Transverse colon (tissue), 4 donors: ENCODE results near the gene FAM50B. TPM values are rescaled to one million over a fixed set of nuclear protein-coding genes. Genes with fewer than 3 reads are reported as not detected.

Source experiments
- DNase-seq: peaks from one replicate; pipeline ENCODE4 v3.0.0-alpha.2; 2019
- H3K27ac ChIP-seq, 4 donors: fragments of 200-600 bp; sonication (generic); 2 replicates each; pipeline ENCODE4 v1.5.1; 2016 to 2018; ENCODE audit warnings: inconsistent platforms in 4 of 4
- H3K27me3 ChIP-seq: fragments of 200-600 bp; sonication (generic); 2 replicates; pipeline ENCODE4 v1.5.1; 2017; ENCODE audit warnings: inconsistent platforms
- H3K36me3 ChIP-seq, 4 donors: fragments of 200-600 bp; sonication (generic); 2 replicates each; pipeline ENCODE4 v1.5.1; 2017 to 2019; ENCODE audit warnings: inconsistent platforms in 4 of 4
- H3K4me1 ChIP-seq, 4 donors: fragments of 200-600 bp; sonication (generic); 2 replicates each; pipeline ENCODE4 v1.5.1; 2017 to 2020; ENCODE audit warnings: inconsistent platforms in 4 of 4
- H3K4me3 ChIP-seq, 4 donors: fragments of 200-600 bp; sonication (generic); 1 replicate in 1 of 4; 2 replicates in 3 of 4; pipeline versions ENCODE4 v1.5.1 to v1.6.1; 2017 to 2019; ENCODE audit warnings: inconsistent platforms in 4 of 4
- H3K9me3 ChIP-seq, 2 donors: fragments of 200-600 bp; sonication (generic); 2 replicates each; pipeline ENCODE4 v1.5.1; 2017 to 2019; ENCODE audit warnings: inconsistent platforms in 2 of 2
- EP300 ChIP-seq: sonication (generic); formaldehyde crosslinking; IDR thresholded peaks from one replicate; pipeline ENCODE4 v1.6.1; 2017; ENCODE audit warnings: antibody characterized with exemption, low read depth
- POLR2A ChIP-seq: fragments of 450-650 bp; IDR thresholded peaks from one replicate; pipeline ENCODE4 v1.6.1; 2016; ENCODE audit warnings: antibody characterized with exemption, mild to moderate bottlenecking, moderate library complexity
- POLR2AphosphoS5 ChIP-seq, 3 donors: sonication (generic); formaldehyde crosslinking; IDR thresholded peaks; one replicate each; pipeline ENCODE4 v1.6.1; 2016; ENCODE audit warnings: antibody characterized with exemption in 3 of 3
- WGBS, 2 donors: methylation state at CpG; one replicate each; pipeline ENCODE4 v1.1.5; 2018; ENCODE audit warnings: low coverage in 1 of 2; 5-methylcytosine and 5-hydroxymethylcytosine counted together
- in situ Hi-C, 4 donors: fragments of 200-750 bp; cut with MboI; loops; one replicate each; pipeline versions ENCODE4 v1.15.0 to v1.15.1; 2017; ENCODE audit warnings: low sequenced_read_pairs in 3 of 4, low pct_ligation_motif_present in 1 of 4, low pct_unique_long_range_greater_than_20kb in 1 of 4
- intact Hi-C: fragments of 100-400 bp; cut with DNase I; formaldehyde crosslinking; loops from one replicate; pipeline ENCODE4 v1.15.1; 2023; ENCODE audit warnings: low total_unique reads
- total RNA-seq, 4 donors: library from RNA; depleted of rRNA; stranded (reverse); fragments of >200 nt; gene quantifications; one replicate each; pipeline ENCODE4 v1.1.0, GENCODE V29; 2016
- TF ChIP-seq, protein P1 (sequence below), 5 experiments: fragments of 200-600 bp in 3 of 5; fragments of 450-650 bp in 2 of 5; sonication (generic) in 3 of 5; IDR thresholded peaks; 1 replicate in 2 of 5; 2 replicates in 3 of 5; pipeline ENCODE4 v1.5.1; 2016 to 2017; ENCODE audit warnings: antibody characterized with exemption in 5 of 5, inconsistent platforms in 3 of 5, mild to moderate bottlenecking in 2 of 5, moderate library complexity in 1 of 5

The FAM50B gene
- total RNA-seq, 4 donors from 2014 or later, result 3.4 to 6.4 (median 5.2) TPM; not detected in 1

DNA sequence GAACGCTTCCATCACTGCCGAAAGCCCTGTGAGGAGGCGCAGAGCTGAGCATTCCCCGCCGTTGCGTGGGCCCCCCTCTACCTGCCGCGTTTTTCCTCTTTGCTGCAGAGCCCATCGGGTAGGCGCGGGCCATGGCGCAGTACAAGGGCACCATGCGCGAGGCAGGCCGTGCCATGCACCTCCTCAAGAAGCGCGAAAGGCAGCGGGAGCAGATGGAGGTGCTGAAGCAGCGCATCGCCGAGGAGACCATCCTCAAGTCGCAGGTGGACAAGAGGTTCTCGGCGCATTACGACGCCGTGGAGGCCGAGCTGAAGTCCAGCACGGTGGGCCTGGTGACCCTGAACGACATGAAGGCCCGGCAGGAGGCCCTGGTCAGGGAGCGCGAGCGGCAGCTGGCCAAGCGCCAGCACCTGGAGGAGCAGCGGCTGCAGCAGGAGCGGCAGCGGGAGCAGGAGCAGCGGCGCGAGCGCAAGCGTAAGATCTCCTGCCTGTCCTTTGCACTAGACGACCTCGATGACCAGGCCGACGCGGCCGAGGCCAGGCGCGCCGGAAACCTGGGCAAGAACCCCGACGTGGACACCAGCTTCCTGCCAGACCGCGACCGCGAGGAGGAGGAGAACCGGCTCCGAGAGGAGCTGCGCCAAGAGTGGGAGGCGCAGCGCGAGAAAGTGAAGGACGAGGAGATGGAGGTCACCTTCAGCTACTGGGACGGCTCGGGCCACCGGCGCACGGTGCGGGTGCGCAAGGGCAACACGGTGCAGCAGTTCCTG is 693 bp downstream of the FAM50B start:
- intact Hi-C loops, result loop anchor here (10.0 kb wide), 1 partner anchor 85 kb away; no protein-coding TSS in a partner anchor
- peaks cover 0 to 3% (median 0%) of the 10 kb centered on the region in 4 donors for H3K4me1 ChIP-seq
- TF ChIP-seq, protein P1, sequence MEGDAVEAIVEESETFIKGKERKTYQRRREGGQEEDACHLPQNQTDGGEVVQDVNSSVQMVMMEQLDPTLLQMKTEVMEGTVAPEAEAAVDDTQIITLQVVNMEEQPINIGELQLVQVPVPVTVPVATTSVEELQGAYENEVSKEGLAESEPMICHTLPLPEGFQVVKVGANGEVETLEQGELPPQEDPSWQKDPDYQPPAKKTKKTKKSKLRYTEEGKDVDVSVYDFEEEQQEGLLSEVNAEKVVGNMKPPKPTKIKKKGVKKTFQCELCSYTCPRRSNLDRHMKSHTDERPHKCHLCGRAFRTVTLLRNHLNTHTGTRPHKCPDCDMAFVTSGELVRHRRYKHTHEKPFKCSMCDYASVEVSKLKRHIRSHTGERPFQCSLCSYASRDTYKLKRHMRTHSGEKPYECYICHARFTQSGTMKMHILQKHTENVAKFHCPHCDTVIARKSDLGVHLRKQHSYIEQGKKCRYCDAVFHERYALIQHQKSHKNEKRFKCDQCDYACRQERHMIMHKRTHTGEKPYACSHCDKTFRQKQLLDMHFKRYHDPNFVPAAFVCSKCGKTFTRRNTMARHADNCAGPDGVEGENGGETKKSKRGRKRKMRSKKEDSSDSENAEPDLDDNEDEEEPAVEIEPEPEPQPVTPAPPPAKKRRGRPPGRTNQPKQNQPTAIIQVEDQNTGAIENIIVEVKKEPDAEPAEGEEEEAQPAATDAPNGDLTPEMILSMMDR (IDR thresholded peaks at IDR 0.05), result no peak
- TF ChIP-seq EP300 (no peak), POLR2A (no peak), POLR2AphosphoS5 (IDR thresholded peaks at IDR 0.05) (no peak)
- no peaks in the 10 kb centered on the region for H3K9me3 ChIP-seq
- no peaks in the 10 kb centered on the region for H3K36me3 ChIP-seq
- peak overlapping the region; percentile 57 to 74 (median 72) for H3K27ac ChIP-seq
- peak; percentile 13 for DNase-seq
- peak overlapping the region; percentile 23 to 52 (median 35) for H3K4me3 ChIP-seq
- in situ Hi-C loops, result no loop called here
- H3K27me3 ChIP-seq, result no peaks in the 10 kb centered on the region
- WGBS, 2 donors, result 82 to 97% methylated on average over 15 to 70 of the region's 73 CpGs

DNA sequence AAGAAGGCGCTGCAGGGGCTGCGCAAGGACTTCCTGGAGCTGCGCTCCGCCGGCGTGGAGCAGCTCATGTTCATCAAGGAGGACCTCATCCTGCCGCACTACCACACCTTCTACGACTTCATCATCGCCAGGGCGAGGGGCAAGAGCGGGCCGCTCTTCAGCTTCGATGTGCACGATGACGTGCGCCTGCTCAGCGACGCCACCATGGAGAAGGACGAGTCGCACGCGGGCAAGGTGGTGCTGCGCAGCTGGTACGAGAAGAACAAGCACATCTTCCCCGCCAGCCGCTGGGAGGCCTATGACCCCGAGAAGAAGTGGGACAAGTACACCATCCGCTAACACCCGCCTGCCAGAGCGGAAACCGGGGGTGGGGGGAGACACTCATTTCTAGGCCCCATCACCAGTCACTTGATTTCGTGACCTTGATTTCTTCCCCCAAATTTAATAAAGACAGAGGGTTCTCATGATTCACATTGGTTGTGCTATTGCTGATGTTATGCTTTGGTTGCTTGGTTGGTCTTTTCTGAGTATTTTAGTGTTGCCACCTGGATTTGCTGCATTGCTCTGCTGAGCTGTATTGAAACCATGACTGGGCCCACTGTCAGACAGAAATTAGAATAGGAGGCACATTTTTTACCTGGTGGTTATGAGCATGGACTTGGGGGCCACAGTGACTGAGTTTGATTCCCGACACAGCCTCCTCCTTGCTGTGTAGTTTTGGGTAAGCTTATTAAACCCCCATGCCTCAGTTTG is 1.5 kb downstream of the FAM50B start:
- in situ Hi-C loops (no loop called here), intact Hi-C loops (loop anchor here (10.0 kb wide), 1 partner anchor 84 kb away; no protein-coding TSS in a partner anchor)
- Histone ChIP-seq H3K27ac (no peak overlapping the region), H3K9me3 (no peaks in the 10 kb centered on the region), H3K27me3 (no peaks in the 10 kb centered on the region), H3K4me3 (peak overlapping the region in 1 of 4 donors; percentile 52), H3K36me3 (no peaks in the 10 kb centered on the region), H3K4me1 (peaks cover 0 to 3% (median 0%) of the 10 kb centered on the region in 4 donors)
- DNase-seq, result peak; percentile 14
- TF ChIP-seq, protein P1 (IDR thresholded peaks at IDR 0.05), result no peak
- no peak for TF ChIP-seq EP300
- TF ChIP-seq POLR2A, result no peak
- no peak for TF ChIP-seq POLR2AphosphoS5 (IDR thresholded peaks at IDR 0.05)
- 96% methylated on average over 33 of the region's 33 CpGs; no CpG with 5 or more reads in 1 of the 2 donors for WGBS, 2 donors

- no peaks in the 10 kb centered on the region for H3K9me3 ChIP-seq
- DNase-seq, result no peak
- TF ChIP-seq EP300, result no peak
- no peak for TF ChIP-seq POLR2A
- TF ChIP-seq, protein P1 (IDR thresholded peaks at IDR 0.05), result no peak
- TF ChIP-seq POLR2AphosphoS5 (IDR thresholded peaks at IDR 0.05), result no peak
- intact Hi-C loops (loop anchor here (10.0 kb wide), 1 partner anchor 83 kb away; no protein-coding TSS in a partner anchor), in situ Hi-C loops (no loop called here)
- no peaks in the 10 kb centered on the region for H3K27me3 ChIP-seq
- 83 to 100% methylated on average over 2 of the region's 2 CpGs for WGBS, 2 donors
- no peak overlapping the region for H3K4me3 ChIP-seq
- peak overlapping the region in 1 of 4 donors; percentile 8 for H3K27ac ChIP-seq
- H3K36me3 ChIP-seq, result no peaks in the 10 kb centered on the region
- peaks cover 0 to 3% (median 0%) of the 10 kb centered on the region in 4 donors for H3K4me1 ChIP-seq
These were observed 2.7 kb downstream of the FAM50B start for GRCh38 chr6:3851839-3852238.

DNA sequence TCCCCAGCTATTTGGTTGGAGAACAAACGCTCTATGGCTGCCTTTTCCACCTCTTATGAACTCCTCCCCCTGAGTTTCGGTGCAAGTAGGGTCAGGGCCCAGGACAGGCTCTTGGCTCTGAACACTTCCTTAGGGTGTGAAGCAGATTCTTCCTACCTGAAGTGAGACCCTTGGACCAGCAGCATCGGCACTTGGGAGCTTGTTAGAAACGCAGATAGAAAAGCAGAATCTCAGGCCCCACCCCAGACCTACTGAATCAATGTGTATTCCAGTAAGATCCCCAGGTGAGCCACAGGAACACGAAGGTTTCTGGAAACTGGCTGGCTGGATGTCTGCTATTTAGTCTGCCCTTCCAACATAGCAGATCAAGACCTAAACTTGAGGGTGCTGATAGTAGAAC is 3.2 kb downstream of the FAM50B start:
- Histone ChIP-seq H3K36me3 (no peaks in the 10 kb centered on the region), H3K4me1 (peaks cover 0 to 3% (median 0%) of the 10 kb centered on the region in 4 donors), H3K9me3 (no peaks in the 10 kb centered on the region), H3K4me3 (no peak overlapping the region), H3K27ac (peak overlapping the region in 1 of 4 donors; percentile 8), H3K27me3 (no peaks in the 10 kb centered on the region)
- 89 to 100% methylated on average over 1 to 5 of the region's 5 CpGs for WGBS, 2 donors
- DNase-seq, result no peak
- intact Hi-C loops, result loop anchor here (10.0 kb wide), 1 partner anchor 82 kb away; no protein-coding TSS in a partner anchor
- in situ Hi-C loops, result no loop called here
- TF ChIP-seq EP300, result no peak
- TF ChIP-seq, protein P1 (IDR thresholded peaks at IDR 0.05), result no peak
- TF ChIP-seq POLR2AphosphoS5 (IDR thresholded peaks at IDR 0.05), result no peak
- TF ChIP-seq POLR2A, result no peak
